ENCODE data around the gene ROBO4. TPM values are rescaled to one million over a fixed set of nuclear protein-coding genes. Genes with fewer than 3 reads are reported as not detected.

Gene ROBO4
- total RNA-seq, 1 donor from 2014 or later: not detected

DNA sequence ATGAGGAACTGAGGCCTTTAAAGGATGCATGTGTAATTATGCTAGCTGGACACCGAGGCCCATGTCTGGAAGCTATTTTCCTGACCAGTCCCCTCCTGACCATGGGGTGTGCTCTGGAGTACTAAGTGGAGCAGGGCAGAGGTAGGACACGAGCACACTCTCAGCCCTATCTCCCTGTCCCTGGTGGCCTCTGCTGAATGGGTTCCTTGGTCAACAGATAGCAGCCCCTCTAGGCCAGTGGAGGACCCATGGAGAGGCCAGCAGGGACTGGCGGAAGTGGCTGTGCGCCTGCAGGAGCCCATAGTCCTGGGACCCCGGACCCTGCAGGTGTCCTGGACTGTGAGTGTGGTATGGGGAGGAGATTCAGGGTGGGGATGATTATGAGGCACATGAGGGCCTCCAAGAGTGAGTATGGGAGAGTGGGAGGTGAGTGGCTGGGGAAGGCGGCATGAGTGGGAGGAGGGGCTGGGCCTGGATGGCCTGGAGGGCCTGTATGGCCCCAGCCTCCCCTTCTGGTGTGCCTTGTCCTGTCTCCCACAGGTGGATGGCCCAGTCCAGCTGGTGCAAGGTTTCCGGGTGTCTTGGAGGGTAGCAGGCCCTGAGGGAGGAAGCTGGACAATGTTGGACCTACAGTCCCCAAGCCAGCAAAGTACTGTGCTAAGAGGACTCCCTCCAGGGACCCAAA, 23.0 kb downstream of the ROBO4 start:
- Mint-ChIP-seq H3K4me1 (peaks cover 8% of the 10 kb centered on the region), H3K9me3 (no peaks in the 10 kb centered on the region), H3K27me3 (ENCODE audit: low read depth) (peaks cover 63% of the 10 kb centered on the region), H3K36me3 (no peaks in the 10 kb centered on the region), H3K27ac (no peak overlapping the region), H3K4me3 (peak overlapping the region; percentile 46)
- TF ChIP-seq CTCF (IDR thresholded peaks at IDR 0.05; ENCODE audit: unreplicated experiment): no peak
- no peak for DNase-seq (ENCODE audit: low spot score in 2 of 2, unreplicated experiment in 2 of 2)

- Mint-ChIP-seq H3K9me3 (no peaks in the 10 kb centered on the region), H3K27me3 (ENCODE audit: low read depth) (peaks cover 71% of the 10 kb centered on the region), H3K4me3 (no peak overlapping the region), H3K27ac (no peak overlapping the region), H3K4me1 (peaks cover 8% of the 10 kb centered on the region), H3K36me3 (no peaks in the 10 kb centered on the region)
- peak in 1 of 2 experiments; percentile 28 for DNase-seq (ENCODE audit: low spot score in 2 of 2, unreplicated experiment in 2 of 2)
- TF ChIP-seq CTCF (IDR thresholded peaks at IDR 0.05; ENCODE audit: unreplicated experiment): no peak
Measured at GRCh38 chr11:124873951-124874350, 23.7 kb downstream of the ROBO4 start.

- Mint-ChIP-seq H3K27ac (no peak overlapping the region), H3K9me3 (no peaks in the 10 kb centered on the region), H3K4me1 (peaks cover 8% of the 10 kb centered on the region), H3K4me3 (no peak overlapping the region), H3K27me3 (ENCODE audit: low read depth) (peaks cover 83% of the 10 kb centered on the region), H3K36me3 (no peaks in the 10 kb centered on the region)
- no peak for TF ChIP-seq CTCF (IDR thresholded peaks at IDR 0.05; ENCODE audit: unreplicated experiment)
- DNase-seq (ENCODE audit: low spot score in 2 of 2, unreplicated experiment in 2 of 2): peak in 1 of 2 experiments; percentile 35
Measured at GRCh38 chr11:124872741-124873140, 24.9 kb downstream of the ROBO4 start.

GRCh38 chr11:124872280-124872679, 25.4 kb downstream of the ROBO4 start:
- no peaks in the 10 kb centered on the region for H3K36me3 Mint-ChIP-seq
- no peak for TF ChIP-seq CTCF (IDR thresholded peaks at IDR 0.05; ENCODE audit: unreplicated experiment)
- peak in 1 of 2 experiments; percentile 33 for DNase-seq (ENCODE audit: low spot score in 2 of 2, unreplicated experiment in 2 of 2)
- no peaks in the 10 kb centered on the region for H3K9me3 Mint-ChIP-seq
- no peak overlapping the region for H3K27ac Mint-ChIP-seq
- H3K27me3 Mint-ChIP-seq (ENCODE audit: low read depth): peaks cover 87% of the 10 kb centered on the region
- peaks cover 6% of the 10 kb centered on the region for H3K4me1 Mint-ChIP-seq
- no peak overlapping the region for H3K4me3 Mint-ChIP-seq

- no peak for DNase-seq (ENCODE audit: low spot score in 2 of 2, unreplicated experiment in 2 of 2)
- Mint-ChIP-seq H3K4me1 (no peaks in the 10 kb centered on the region), H3K4me3 (no peak overlapping the region), H3K27ac (no peak overlapping the region), H3K9me3 (no peaks in the 10 kb centered on the region), H3K36me3 (no peaks in the 10 kb centered on the region), H3K27me3 (ENCODE audit: low read depth) (peaks cover 100% of the 10 kb centered on the region)
- TF ChIP-seq CTCF (IDR thresholded peaks at IDR 0.05; ENCODE audit: unreplicated experiment): no peak
Measured at GRCh38 chr11:124870430-124870829, 27.2 kb downstream of the ROBO4 start.
